ENCODE data around the gene ASB12.

Gene ASB12

DNA sequence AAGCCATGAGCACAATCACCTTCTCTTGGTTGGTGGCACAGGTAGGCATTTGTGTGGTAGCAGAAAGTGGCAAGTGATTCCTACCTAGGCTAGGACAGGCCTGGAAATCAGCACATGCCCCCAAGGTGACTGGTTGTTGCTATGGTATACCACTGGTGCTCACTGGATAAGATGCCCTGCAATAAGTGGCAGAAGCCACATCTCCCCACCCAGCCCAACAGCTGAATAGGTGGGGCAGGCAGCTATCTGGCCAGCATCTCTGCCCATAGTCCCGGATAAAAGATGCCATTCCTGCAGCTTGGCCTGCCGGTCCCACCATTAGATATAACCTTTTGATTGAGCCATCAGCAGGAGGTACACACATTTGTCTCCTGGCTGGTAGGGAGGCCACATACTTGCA lies 46.0 kb downstream of the ASB12 start:
- DNase-seq, result no peak

DNA sequence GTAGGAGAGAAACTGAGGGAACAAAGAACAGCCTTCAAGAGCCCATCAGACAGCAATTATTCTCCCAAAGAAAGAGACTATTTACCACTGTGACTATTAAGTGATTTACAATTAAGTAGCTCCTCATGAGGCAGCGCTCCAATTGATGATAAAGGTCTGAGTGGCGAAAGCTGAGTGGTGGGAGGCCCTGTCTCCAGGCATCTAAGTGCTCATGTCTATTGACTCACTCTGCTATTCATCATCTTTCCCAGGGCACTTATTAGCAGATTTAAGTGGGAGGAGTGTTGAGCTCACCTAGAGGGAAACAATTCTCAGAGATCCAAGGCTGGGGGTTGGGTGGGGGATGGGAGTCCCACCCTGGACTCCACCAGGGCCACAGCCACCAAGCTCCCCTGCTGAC lies 48.2 kb downstream of the ASB12 start:
- no peak for DNase-seq

DNA sequence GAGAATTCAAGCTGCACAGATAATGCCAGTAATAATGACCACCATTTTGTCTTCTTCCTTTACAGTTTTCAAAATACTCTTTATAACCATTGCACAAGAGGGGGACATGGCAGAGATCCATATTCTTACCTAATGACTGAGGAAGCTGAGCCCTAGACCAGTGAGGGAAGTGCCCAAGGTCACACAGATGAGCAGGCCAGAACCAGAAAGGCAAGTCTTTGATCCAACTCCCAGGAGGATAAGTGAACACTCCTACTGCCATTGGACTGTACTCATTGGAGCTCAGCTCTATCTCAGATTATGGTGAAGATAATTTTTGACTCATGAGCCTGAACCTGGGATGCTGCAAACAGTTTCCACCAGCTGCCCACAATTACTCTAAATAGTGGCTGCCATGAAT lies 53.5 kb downstream of the ASB12 start:
- no peak for DNase-seq
